Suprapubic skin (tissue), 3 donors: ENCODE data around the gene SELENOI.

Experiments used
- CTCF ChIP-seq, 2 donors: fragments of 200-600 bp in 1 of 2; fragments of 450-650 bp in 1 of 2; sonication (generic) in 1 of 2; IDR thresholded peaks; one replicate each; pipeline ENCODE4 v1.5.1; 2016 to 2019; ENCODE audit warnings: antibody characterized with exemption in 2 of 2, mild to moderate bottlenecking in 1 of 2, moderate library complexity in 1 of 2
- EP300 ChIP-seq: sonication (generic); formaldehyde crosslinking; IDR thresholded peaks from one replicate; pipeline ENCODE4 v1.6.1; 2017; ENCODE audit warnings: antibody characterized with exemption
- POLR2A ChIP-seq, 2 donors: fragments of 450-650 bp; IDR thresholded peaks; one replicate each; pipeline ENCODE4 v1.6.1; 2017; ENCODE audit warnings: antibody characterized with exemption in 2 of 2, mild to moderate bottlenecking in 2 of 2, moderate library complexity in 2 of 2

- TF ChIP-seq CTCF (IDR thresholded peaks at IDR 0.05): no peak
- TF ChIP-seq EP300: no peak
- TF ChIP-seq POLR2A (IDR thresholded peaks at IDR 0.05): no peak
These were observed 29.1 kb upstream of the SELENOI start for GRCh38 chr2:26316845-26317244.
